GM12891 (cell line): Measurements from ENCODE around the gene COPS2.

Source experiments
- POLR2A ChIP-seq: IDR thresholded peaks from 2 replicates; pipeline ENCODE4 v1.6.1; 2011; ENCODE audit warnings: low read depth, low read length, control low read depth
- POLR2AphosphoS5 ChIP-seq: IDR thresholded peaks from 2 replicates; pipeline ENCODE4 v1.6.1; 2011; ENCODE audit warnings: low read depth, low read length, control low read depth
- SPI1 ChIP-seq: IDR thresholded peaks from 2 replicates; pipeline ENCODE4 v1.6.1; 2011; ENCODE audit warnings: low read depth, low read length, control low read depth
- TAF1 ChIP-seq: IDR thresholded peaks from 2 replicates; pipeline ENCODE4 v1.6.1; 2011; ENCODE audit warnings: low read depth, low read length, control low read depth

DNA sequence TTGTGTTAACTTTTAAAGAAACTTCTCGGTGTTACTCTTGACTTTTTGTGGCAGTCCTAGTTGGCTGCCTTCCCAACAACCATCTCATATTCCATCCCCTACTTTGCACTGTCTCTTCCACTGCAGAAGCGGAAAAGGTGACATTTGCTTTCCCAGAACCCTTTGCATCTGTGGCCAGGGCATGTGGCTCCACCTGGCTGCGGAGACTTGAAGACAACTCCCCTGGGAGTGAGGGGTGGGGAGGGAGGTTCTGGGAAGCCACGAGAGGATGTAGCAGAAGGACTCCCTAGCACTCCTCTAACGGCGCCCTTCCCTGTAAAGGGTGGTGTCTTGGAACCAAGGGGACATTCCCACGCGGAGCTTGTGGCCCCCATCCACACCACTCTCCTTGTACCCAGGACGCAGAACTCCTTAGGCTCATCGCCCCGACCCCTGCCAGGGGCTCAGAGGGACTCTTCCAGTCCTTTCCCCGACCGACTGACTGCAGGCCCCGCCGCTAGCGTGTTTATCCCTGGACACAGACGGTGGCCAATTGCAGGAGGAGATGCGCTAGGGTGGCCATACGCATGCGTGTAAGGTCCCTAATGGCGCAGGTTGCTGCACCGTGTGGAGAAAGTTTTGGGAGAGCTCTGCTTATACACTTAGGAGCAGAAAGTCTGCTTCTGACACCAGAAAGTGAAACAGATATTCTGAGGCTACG is 75.9 kb downstream of the COPS2 start:
- TF ChIP-seq TAF1: no peak
- TF ChIP-seq POLR2A: no peak
- no peak for TF ChIP-seq SPI1
- TF ChIP-seq POLR2AphosphoS5: no peak
